GM18508 (cell line): ENCODE measurements around the gene PLD1.

ENCODE experiments used
- ATAC-seq: cut with Tn5 transposase; IDR thresholded peaks from one replicate; pipeline ENCODE4 v1.9.1; 2021; ENCODE audit warnings: moderate number of reproducible peaks; ENCODE audit not compliant: insufficient read depth, unreplicated experiment

The PLD1 gene

DNA sequence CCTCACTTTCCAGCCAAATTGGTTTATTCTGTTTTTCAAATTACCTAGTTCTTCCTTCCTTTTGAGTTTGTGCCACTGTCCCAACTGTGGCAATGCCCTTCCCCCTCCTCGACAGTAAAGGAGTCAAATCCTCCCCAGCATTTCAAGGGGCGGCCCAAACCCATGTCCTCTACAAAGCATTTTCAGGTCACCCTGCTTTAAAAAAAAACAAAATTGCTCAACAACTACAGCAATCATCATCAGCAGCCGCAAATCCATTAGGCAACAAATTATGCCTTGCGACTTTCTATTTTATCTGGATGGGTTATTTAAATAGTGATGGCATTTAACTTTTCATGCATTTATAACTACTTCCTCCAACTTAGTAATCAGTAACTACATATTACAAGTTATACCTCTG lies 32.7 kb downstream of the PLD1 start:
- ATAC-seq: no peak

DNA sequence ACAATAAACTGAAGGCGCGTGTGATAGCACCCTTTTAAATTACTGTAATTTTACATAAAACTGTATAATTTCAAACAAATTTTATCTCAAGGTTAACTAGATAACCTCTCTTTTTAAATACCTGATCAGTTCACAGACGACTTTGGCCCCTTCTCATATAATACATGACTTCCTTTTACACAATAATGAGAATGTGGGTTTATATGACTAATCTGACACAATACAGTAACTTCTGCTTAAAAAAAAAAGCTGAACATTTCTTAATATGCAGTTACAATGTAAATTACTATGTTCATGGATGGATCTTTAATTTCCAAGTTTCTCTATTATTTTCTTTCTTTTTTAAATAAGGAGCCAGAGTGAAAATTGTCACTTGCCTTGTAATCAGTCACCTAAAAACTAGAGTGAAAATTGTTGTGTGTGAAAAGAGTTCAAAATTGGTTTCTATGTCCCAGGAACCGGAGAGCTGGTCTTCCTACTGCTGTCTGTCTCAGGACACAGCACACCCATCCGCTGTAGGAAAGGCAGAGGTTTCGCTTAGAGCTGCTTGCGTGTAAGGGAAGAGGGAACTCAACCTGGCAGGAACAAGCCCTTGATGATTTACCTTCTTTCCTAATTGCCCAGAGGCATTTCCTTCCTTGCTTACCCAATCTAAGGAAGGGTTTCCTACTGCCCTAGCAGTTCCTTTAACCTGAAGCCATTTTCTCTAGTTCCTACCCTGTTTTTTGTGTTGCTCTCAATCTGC lies 33.3 kb downstream of the PLD1 start:
- no peak for ATAC-seq

DNA sequence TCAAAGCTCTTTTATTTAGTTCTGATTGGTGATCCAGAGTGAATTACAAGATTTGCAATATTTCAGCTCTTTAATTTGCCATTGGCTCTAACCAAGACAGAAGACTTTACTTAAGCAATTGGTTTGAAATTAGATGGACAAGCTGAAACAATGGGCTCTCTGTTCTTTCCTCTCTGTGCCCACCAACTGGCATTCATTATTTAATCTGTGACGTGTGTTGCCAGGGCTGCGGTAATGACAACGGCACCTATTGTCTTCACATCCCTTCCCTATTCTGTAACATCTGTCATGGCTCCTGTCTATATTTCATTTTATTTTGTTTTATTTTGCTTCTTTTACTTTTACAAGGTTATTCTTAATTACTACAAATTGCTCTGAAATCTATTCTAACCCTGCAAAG lies 33.9 kb downstream of the PLD1 start:
- ATAC-seq: no peak

DNA sequence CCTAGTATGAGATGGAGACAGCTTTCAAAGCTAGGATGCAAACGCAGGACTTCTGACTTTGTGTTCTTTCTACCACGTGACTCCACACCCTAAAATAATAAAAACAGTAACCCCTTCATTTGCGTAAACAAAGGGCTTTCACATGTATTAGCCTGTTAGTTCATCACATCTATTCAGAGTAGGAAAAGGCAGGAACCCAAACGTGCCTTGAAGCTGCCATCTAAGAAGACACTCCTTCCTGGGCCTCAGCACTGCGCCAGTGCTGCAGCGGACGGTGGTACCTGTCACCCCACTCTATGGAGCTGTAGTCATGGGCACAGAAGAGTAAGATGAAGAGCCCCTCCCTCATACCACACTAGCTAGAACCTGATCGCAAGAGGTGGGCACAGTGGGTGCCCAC lies 34.3 kb downstream of the PLD1 start:
- ATAC-seq: no peak

DNA sequence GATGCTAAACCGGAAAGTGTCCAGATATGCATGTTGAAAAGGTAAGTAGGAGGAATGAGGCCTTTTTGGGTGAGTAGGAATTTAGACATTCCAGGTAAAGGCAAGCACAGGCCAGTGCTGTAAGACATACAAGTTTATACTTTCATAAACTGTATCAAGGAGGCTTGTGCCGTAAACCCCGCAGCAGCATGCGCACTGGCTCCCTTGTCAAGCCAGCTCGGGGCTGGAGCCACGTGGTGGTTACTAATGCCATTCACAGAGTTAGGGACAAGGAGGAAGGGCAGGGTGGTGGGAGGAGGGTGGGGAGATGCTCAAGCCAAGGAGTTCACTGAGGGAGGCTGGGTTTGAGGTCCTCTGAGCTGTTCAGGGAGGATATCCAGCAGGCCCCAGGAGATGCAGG lies 35.8 kb downstream of the PLD1 start:
- ATAC-seq: no peak

DNA sequence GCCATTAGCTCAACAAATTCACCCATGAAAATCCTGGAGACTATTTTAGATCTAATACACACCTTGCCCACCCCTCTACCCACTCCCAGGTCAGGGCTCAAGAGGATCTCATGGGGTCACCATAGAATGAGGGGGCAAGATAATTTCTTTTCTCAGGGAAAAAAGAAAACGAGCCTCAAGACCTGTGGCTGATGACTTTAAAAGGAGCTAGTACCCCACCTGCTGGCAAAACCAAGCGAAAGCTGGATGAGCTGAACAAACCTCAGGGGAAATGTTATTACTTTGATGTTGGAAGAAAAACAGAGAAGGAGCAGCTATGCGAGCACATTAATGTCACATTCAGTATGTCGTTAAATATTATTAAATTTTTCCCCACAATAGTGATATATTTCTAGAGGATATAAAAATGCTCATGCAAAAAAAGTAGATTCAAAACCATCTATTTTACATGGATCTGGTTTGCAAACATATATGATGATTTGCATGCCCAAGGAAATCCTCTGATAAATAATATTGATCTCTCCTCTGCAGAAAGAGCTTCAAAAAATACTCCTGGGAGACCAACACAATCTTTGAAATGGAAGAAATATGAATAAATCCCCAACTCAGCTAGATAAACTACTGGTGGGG lies 37.7 kb downstream of the PLD1 start:
- no peak for ATAC-seq

DNA sequence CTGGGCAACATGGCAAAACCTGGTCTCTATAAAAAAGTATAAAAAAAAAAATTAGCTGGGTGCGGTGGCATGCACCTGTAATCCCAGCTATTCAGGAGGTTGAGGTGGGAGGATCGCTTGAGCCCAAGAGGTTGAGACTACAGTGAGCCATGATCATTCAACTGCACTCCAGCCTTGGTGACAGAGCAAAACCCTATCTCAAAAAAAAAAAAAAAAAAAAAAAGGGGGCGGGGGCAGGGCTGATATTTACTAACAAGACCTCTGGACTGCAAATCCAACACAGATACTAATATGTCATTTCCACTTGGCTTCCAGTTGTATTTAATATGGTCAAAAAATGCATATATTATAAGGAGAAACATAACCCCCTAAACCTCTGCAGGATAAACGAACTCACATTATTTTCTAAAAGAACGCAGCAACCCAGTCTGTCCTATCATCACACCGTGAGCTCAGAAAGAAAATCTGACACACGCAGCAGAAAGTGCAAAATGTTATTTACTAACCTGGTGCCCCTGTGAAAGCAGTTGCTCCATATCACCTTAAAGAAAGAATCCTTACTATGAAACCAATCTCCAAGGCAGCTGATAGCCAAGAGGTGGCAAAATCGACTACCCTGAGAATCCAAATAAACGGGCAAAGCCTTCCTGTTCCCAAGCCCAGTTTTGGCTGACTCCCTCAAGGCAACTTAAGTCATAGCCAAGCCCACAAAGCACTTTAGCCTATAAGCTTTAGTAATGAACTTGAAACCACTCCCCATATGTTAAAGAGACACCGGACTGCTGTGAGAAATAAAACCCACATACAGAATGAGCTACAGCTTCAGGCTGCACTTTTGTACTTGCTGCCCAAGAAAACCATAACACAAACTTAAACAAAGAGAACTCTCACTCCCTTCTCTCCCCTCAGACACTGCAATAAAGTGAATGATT lies 39.3 kb downstream of the PLD1 start:
- ATAC-seq: peak; percentile 59

DNA sequence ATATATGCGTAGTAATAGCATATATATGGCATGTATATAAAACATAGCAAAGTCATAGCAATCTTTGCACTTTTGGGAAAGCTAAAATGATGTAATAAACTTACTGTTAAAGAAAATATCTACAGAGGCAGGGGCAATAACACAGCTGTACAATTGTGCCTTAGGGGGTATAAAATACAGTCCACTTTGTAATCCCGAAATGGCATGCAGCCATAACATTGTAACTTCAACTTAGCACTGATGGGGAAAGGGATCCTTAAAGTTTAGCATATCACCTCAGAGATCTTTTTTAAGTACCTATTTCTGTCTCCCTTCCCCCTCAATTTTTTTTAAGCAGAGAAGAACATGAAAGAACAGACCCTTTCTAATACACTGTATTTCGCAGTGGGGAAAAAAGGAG lies 40.8 kb downstream of the PLD1 start:
- ATAC-seq: no peak

DNA sequence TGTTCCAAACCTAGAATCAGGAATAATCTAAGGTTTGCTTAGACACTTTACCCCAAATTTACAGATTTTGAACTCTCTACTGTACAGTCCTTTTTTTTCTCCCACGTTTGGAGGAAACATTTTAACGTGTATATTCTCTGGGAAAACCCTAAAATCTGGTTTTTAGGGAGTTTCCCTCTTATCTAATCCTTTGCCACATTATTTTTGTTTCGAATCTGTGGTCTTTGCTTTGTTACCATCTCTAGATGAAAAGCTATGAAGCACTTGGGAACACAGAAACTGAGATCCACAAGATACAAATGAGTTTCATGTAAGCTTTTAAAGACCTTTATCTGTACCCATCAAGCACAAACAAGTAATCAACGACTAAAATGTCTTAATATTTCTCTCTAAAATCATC lies 41.3 kb downstream of the PLD1 start:
- no peak for ATAC-seq

DNA sequence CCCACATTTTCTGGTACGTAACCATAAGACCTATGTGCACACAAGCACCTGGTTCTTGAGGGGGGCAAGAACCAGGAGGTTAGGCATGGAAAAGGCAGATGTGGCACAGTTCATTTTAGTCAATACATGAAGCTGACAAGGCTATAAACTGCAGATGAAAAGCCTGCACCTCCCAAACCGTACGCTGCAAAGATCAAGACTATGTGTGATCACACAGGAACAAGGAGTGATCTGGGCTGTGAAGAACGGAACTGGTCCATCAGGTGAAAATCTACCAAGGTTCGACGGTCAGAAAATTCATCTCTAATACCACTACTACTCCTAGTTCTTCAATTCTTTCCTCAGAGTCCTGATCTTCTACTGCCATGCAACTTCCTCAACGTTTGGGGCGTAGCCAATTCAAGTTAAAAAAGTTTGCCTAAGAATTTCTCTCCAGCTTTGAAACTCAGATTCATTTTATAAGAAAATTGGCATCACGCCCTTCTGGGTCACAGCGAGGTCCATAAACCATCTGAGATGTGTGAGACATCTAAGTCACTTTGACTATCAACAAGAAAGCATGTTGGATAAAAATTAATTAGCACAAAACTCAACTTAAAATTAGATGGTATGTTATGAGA lies 41.9 kb downstream of the PLD1 start:
- ATAC-seq: no peak

DNA sequence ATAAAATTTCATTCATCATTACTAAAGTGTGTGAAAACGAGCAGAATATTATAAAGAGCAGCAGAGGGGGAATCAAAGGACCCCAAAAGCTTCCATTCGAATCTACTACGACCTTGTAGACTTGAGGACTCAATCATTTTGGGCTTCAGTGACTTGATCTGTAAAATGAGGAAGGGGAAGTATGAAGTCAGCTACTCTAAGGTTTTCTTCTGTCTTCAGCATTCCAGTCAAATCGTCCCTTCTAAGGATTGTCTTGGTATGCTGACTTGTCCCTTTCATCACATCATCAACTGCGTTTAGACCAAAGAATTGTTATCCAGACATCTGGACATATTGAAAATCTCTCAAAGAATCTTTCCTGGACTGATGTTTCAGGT lies 44.8 kb downstream of the PLD1 start:
- ATAC-seq: no peak

DNA sequence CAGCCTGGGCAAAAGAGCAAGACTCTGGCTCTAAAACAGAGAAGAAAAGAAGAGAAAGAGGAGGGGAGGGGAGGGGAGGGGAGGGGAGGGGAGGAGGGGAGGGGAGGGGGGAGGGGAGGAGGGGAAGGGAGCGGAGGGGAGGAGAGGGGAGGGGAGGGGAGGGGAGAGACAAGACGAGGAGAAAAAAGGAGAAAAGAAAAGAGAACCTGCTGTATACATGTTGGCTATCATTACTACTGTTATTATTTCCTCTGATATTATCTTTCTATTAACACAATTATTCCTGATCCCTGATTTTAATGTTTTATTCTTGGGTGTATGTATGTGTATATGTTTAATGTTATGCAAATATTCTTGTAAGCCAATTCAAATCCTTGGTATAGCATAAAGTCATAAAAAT lies 46.9 kb downstream of the PLD1 start:
- ATAC-seq: no peak

DNA sequence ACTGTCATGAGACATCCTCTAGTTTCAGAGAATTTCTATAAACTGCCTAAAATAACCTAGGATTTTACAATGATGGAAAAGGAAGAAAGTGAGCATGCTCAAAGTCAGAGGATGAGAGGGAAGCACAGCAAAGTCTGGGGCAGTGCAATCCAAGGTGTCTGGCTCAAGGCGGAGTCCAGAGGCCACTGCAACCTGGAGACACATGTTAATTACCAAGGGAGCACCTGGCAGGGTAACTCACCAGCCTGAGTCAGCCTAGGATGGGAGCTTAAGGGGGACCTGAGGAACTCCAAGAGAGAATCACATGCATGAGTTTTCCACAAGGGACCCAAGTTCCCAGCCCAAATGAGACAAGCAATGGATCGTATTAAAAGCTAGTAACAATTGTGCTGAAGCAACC lies 49.8 kb downstream of the PLD1 start:
- no peak for ATAC-seq

DNA sequence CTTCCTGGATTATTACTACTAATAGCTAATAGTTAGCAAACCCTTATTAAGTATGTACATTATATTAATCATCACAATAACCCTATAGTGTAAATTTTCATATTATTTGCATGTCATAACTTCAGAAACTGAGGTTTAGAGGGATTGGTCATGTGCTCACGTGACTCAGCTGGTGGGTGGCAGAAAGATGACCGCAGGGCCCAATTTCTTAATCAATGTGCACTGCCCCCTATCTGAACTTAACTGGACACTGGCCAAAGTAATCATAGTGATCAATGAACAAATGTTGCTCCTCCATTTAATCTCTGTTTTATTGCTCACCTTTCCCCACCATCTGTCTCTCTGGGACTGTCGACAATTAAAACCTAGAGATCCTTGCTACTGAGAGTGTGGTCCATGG lies 52.2 kb downstream of the PLD1 start:
- ATAC-seq: no peak

DNA sequence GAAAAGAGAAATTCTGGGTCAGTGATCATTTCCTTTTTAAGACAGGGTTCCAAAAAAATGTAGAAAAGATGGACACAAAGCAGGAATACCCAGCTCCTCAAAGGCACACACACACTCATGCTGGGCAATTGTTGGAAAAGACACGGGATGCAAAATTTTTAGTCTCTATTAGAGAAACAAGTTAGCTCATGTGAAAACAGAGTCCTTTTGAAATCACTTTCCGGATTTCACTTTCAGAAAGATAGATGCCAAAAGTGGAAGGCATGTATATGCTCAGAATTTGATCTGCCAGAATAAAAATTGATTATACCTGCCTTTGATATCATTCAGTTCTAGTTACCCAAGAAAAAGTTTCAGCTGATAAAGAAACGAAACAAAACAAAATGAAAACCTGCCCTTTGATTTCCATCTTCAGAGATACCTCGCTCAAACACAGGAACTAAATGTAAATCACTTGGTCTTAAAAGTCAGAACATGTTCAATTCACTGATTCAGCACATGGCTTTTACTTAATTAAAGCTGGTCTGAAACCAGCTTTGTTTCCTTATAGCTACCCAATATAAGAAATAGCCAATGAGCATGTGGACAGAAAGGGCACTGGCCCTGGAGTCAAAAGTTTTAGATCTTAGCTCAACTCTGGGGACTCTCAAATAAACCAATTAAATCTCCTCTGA lies 52.8 kb downstream of the PLD1 start:
- ATAC-seq: no peak

DNA sequence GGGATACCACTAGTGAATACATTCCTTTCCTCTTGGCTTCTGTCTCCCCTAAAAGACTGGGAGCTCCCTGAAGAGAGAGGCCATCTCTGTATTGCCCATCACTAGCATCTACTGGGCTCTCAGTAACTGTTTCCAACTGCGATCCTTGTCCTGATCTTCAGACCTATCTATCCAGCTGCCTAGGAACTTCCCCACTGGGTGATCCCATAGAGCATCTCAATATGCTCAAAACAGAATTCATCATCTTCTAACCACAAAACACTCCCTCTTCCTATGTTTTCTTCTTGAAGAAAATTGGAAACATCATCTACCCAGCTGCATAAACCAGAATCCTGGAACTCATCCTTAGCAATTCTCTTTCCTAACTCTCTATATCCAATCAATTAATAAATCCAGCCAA lies 54.6 kb downstream of the PLD1 start:
- ATAC-seq: no peak

DNA sequence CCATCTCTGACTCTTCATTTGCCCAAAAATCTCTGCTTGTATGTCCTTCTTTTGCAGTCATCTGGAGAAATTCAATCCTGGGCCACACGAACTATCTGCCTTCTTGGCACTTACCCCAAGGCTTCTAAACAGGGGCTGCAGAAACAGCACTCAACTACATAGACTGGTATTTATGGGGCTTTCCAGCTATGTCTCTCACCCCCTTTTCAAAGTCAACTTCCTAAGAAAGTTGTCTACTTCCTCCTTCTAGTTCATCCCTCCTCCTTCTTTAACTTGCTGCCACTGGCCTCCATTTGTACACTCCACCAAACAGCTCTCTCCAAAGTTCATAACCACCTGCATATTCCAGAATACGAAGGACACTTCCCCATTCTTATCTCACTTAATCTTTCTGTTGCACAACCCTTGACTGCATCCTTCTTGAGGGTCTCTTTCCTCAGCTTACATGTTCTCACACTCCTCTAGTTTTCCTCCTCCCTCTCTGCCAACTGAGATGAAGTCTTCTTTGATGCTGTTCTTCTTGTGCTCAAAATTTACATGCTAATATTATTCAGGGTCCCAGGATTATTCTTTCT lies 55.2 kb downstream of the PLD1 start:
- no peak for ATAC-seq

DNA sequence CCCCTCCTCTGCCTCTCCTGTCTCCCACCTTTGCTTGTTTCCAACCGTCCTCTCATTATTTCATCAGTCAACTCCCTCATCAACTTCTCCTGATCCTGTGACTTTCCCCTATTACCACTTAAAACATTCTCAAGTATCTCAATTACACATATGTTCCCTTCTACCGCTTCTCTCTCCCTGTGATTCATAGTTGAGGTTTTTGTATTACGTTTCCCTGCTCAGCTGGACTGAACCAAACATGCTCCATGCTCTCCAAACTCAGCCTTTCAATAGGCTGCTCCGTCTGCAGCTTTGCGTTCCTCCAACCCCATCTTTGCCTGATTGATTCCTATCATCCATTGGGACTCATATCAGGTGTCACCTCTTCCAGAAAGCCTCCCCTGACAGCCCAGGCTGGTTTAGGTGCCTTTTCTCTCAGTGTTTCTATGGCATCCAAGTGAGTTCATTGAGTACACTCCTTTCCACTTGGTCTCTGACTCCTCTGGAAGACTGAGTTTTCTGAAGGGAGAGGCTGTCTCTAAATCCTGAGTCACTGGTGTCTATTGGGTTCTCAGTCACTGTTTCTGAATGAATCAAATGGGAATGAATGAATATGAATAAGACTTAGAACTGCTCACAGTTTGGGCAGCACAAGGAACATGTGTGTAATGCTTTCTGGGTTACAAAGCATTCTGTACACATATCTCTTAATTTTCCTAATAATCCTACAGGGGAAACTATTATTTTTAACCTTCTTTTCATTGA lies 56.4 kb downstream of the PLD1 start:
- ATAC-seq: no peak

DNA sequence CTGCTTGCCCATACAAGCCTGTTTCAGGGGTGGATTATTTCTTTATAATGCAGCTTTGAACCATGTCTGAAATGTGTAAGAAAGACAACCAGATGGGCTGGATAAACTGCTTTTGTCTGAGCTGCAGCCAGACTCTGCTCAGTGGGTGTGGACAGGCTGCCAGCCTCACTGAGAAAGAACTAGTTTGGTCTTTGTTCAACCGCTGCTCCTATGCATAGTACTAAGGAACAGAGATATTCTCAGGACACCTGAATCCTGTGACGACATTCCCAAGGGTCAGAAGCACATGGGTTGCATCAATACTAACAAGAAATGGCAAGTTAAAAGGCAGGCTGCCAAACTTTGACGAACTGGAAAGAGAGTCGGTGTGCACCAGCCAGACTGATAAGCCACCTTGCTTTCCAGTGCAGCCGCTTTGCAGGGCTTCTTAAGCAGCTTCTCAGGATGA lies 57.2 kb downstream of the PLD1 start:
- ATAC-seq: no peak
